GM23248 (cell line): Measurements from ENCODE around the gene GATAD2A.

ENCODE experiments used
- EZH2 ChIP-seq: fragments of 200-600 bp; sonication (generic); IDR thresholded peaks from 2 replicates; pipeline ENCODE4 v1.6.1; 2018; ENCODE audit warnings: antibody characterized with exemption, mild to moderate bottlenecking; ENCODE audit not compliant: insufficient read depth, poor library complexity, severe bottlenecking
- EZH2phosphoT487 ChIP-seq: fragments of 200-600 bp; sonication (generic); IDR thresholded peaks from 2 replicates; pipeline ENCODE4 v1.6.1; 2018; ENCODE audit warnings: antibody characterized with exemption, moderate library complexity, mild to moderate bottlenecking, low read depth; ENCODE audit not compliant: insufficient read depth

GRCh38 chr19:19540064-19540714 lies 134.7 kb downstream of the GATAD2A start:
- TF ChIP-seq EZH2 (no peak), EZH2phosphoT487 (no peak)
